HepG2 (cell line): Measurements from ENCODE around the gene VPS37D. TPM values are rescaled to one million over a fixed set of nuclear protein-coding genes. Genes with fewer than 3 reads are reported as not detected.

Experiments used
- CCDC6 ChIP-seq: sonication (generic); formaldehyde crosslinking; IDR thresholded peaks from 2 replicates; pipeline ENCODE4 v1.8.1; 2022; ENCODE audit warnings: mild to moderate bottlenecking, missing genetic modification reagents, moderate library complexity
- HNF4G ChIP-seq, 2 experiments: sonication (generic) in 1 of 2; formaldehyde crosslinking in 1 of 2; IDR thresholded peaks; 2 replicates each; pipeline versions ENCODE4 v1.4.0 to v1.6.1; 2011 to 2020; ENCODE audit warnings: borderline replicate concordance in 2 of 2, low read depth in 2 of 2, mild to moderate bottlenecking in 2 of 2, low read length in 1 of 2, missing genetic modification reagents in 1 of 2, moderate library complexity in 1 of 2
- HNRNPK ChIP-seq: fragments of 200-400 bp; formaldehyde crosslinking; IDR thresholded peaks from 2 replicates; pipeline ENCODE4 v1.6.1; 2018; ENCODE audit warnings: low read length, low read depth, moderate library complexity, mild to moderate bottlenecking; ENCODE audit not compliant: poor library complexity, severe bottlenecking
- JUN ChIP-seq: sonication (generic); formaldehyde crosslinking; IDR thresholded peaks from 2 replicates; pipeline ENCODE4 v1.4.0; 2020; ENCODE audit warnings: mild to moderate bottlenecking, missing genetic modification reagents
- LCORL ChIP-seq, 2 experiments: fragments of 450-650 bp in 1 of 2; sonication (generic) in 1 of 2; formaldehyde crosslinking in 1 of 2; IDR thresholded peaks; 2 replicates each; pipeline versions ENCODE4 v1.5.0 to v1.6.1; 2017 to 2020; ENCODE audit warnings: antibody characterized with exemption in 1 of 2, missing genetic modification reagents in 1 of 2
- MBD4 ChIP-seq: IDR thresholded peaks from 2 replicates; pipeline ENCODE4 v1.6.1; 2012; ENCODE audit warnings: low read length, inconsistent platforms, borderline replicate concordance
- NBN ChIP-seq: fragments of 450-650 bp; conservative IDR thresholded peaks from 2 replicates; pipeline ENCODE4 v1.6.1; 2017
- PCBP1 ChIP-seq: fragments of 200-400 bp; formaldehyde crosslinking; IDR thresholded peaks from 2 replicates; pipeline ENCODE4 v1.6.1; 2017; ENCODE audit warnings: mild to moderate bottlenecking, low read depth, low read length, borderline replicate concordance
- ZNF180 ChIP-seq: sonication (generic); formaldehyde crosslinking; IDR thresholded peaks from 2 replicates; pipeline ENCODE4 v1.4.0; 2020; ENCODE audit warnings: low read depth, missing genetic modification reagents, borderline replicate concordance
- ZNF232 ChIP-seq: sonication (generic); formaldehyde crosslinking; IDR thresholded peaks from 2 replicates; pipeline ENCODE4 v1.4.0; 2020; ENCODE audit warnings: missing genetic modification reagents, borderline replicate concordance
- ZNF589 ChIP-seq: sonication (generic); formaldehyde crosslinking; conservative IDR thresholded peaks from 2 replicates; pipeline ENCODE4 v1.8.0; 2022; ENCODE audit warnings: mild to moderate bottlenecking, moderate library complexity, missing genetic modification reagents
- ZNF777 ChIP-seq: sonication (generic); formaldehyde crosslinking; IDR thresholded peaks from 2 replicates; pipeline ENCODE4 v1.4.0; 2020; ENCODE audit warnings: missing genetic modification reagents
- ZNF792 ChIP-seq: IDR thresholded peaks from 2 replicates; pipeline ENCODE4 v1.6.1; 2016
- polyA plus RNA-seq, 8 experiments: library from polyadenylated mRNA; depleted of rRNA in 3 of 8; stranded (reverse) in 7 of 8; unstranded in 1 of 8; fragments of >200 nt; fragmentation: Illumina TruSeq in 4 of 8; extraction: Trizol in 4 of 8; gene quantifications; 2 replicates each; pipeline versions ENCODE4 v1.2.1 to v1.2.3, GENCODE V29; 2011 to 2016; ENCODE audit warnings: low read depth in 4 of 8, missing spikeins in 1 of 8, mixed read lengths in 1 of 8; ENCODE audit not compliant: insufficient read depth in 1 of 8
- total RNA-seq, 5 experiments: library from RNA; depleted of rRNA; stranded (reverse); fragments of >200 nt; fragmentation: Illumina TruSeq; extraction: Trizol; gene quantifications; 2 replicates each; pipeline ENCODE4 v1.2.3, GENCODE V29; 2016; ENCODE audit warnings: low read depth in 1 of 5
- TF ChIP-seq, protein P1 (sequence below): sonication (generic); formaldehyde crosslinking; IDR thresholded peaks from 2 replicates; pipeline ENCODE4 v1.4.0; 2020; ENCODE audit warnings: missing genetic modification reagents
- TF ChIP-seq, protein P2 (sequence below): sonication (generic); formaldehyde crosslinking; IDR thresholded peaks from 2 replicates; pipeline ENCODE4 v1.5.0; 2020; ENCODE audit warnings: missing genetic modification reagents
- TF ChIP-seq, protein P3 (sequence below): IDR thresholded peaks from 2 replicates; pipeline ENCODE4 v1.6.1; 2016; ENCODE audit warnings: missing compliant biosample characterization, missing genetic modification reagents, borderline replicate concordance
- TF ChIP-seq, protein P4 (sequence below): sonication (generic); formaldehyde crosslinking; IDR thresholded peaks from 2 replicates; pipeline ENCODE4 v1.4.0; 2020; ENCODE audit warnings: missing genetic modification reagents, mild to moderate bottlenecking, borderline replicate concordance
- TF ChIP-seq, protein P5 (sequence below): IDR thresholded peaks from 2 replicates; pipeline ENCODE4 v1.6.1; 2016; ENCODE audit warnings: missing compliant biosample characterization, missing genetic modification reagents, borderline replicate concordance
- TF ChIP-seq, protein P6 (sequence below): sonication (generic); formaldehyde crosslinking; IDR thresholded peaks from 2 replicates; pipeline ENCODE4 v1.5.1; 2020; ENCODE audit warnings: missing genetic modification reagents, mild to moderate bottlenecking, borderline replicate concordance

Gene VPS37D
- total and polyA plus RNA-seq, 2 of the 13 experiments (the other 11 are each of a cell fraction or from before 2014, with no cell fraction given), result 3.8 to 6.3 TPM

DNA sequence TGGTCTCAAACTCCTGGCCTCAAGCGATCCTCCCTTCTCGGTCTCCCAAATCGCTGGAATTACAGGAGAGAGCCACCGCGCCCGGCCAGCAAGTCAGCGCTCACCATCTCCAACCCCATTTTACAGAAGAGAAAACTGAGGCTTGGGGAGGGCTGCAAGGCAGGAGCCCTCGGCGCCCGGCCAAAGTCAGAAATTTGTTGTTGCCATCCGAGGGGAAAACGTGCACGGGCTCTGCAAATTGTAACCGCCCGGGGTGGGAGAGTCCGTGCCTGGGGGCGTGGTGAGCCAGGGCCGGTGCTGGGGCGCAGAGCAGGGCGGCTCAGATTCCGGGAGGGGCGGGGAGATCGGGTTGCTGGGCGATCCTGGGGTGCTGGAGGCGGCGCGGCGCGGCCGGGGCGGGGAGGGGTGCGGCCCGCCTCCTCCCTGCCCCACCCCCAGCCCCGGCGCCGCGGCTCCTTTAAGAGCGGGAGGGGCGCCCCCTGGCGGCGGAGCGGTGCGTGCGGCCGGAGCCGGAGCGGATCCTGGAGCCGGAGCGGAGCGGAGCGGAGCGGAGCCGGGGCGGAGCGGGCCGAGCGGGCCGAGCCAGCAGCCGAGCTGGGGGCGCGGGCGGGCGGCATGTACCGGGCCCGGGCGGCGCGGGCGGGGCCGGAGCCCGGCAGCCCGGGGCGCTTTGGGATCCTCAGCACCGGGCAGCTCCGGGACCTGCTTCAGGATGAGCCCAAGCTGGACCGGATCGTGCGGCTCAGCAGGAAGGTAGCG lies at the start of gene VPS37D (continued):
- TF ChIP-seq, protein P1, sequence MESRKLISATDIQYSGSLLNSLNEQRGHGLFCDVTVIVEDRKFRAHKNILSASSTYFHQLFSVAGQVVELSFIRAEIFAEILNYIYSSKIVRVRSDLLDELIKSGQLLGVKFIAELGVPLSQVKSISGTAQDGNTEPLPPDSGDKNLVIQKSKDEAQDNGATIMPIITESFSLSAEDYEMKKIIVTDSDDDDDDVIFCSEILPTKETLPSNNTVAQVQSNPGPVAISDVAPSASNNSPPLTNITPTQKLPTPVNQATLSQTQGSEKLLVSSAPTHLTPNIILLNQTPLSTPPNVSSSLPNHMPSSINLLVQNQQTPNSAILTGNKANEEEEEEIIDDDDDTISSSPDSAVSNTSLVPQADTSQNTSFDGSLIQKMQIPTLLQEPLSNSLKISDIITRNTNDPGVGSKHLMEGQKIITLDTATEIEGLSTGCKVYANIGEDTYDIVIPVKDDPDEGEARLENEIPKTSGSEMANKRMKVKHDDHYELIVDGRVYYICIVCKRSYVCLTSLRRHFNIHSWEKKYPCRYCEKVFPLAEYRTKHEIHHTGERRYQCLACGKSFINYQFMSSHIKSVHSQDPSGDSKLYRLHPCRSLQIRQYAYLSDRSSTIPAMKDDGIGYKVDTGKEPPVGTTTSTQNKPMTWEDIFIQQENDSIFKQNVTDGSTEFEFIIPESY (CRISPR knock-in tag), result 0 out of 2 replicates have a peak, but pooled peaks have one; percentile 36
- TF ChIP-seq ZNF589 (no peak), LCORL (IDR thresholded peaks at IDR 0.05) (no peak), LCORL (CRISPR knock-in tag; IDR thresholded peaks at IDR 0.05) (peak; percentile 79), ZNF777 (no peak), ZNF180 (CRISPR knock-in tag) (no peak), HNRNPK (no peak), HNF4G (IDR thresholded peaks at IDR 0.05; ENCODE audit: borderline replicate concordance, low read depth, low read length) (peak; percentile 62; the same call in 1 of the 2 replicates), HNF4G (CRISPR knock-in tag; IDR thresholded peaks at IDR 0.05; ENCODE audit: borderline replicate concordance, low read depth) (no peak), ZNF232 (CRISPR knock-in tag) (no peak), PCBP1 (no peak), ZNF792 (CRISPR knock-in tag) (no peak), JUN (no peak), NBN (no peak), MBD4 (no peak), CCDC6 (no peak)
- TF ChIP-seq, protein P2, sequence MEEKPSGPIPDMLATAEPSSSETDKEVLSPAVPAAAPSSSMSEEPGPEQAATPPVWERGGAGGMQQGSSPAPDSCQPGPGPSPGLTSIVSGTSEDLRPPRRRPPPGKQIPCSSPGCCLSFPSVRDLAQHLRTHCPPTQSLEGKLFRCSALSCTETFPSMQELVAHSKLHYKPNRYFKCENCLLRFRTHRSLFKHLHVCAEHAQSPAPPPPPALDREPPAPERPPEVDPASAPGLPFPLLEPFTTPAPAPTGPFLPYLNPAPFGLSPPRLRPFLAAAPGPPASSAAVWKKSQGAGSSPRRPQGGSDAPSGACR, result no peak
- TF ChIP-seq, protein P3, sequence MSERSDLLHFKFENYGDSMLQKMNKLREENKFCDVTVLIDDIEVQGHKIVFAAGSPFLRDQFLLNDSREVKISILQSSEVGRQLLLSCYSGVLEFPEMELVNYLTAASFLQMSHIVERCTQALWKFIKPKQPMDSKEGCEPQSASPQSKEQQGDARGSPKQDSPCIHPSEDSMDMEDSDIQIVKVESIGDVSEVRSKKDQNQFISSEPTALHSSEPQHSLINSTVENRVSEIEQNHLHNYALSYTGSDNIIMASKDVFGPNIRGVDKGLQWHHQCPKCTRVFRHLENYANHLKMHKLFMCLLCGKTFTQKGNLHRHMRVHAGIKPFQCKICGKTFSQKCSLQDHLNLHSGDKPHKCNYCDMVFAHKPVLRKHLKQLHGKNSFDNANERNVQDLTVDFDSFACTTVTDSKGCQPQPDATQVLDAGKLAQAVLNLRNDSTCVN (CRISPR knock-in tag), result no peak
- TF ChIP-seq, protein P4, sequence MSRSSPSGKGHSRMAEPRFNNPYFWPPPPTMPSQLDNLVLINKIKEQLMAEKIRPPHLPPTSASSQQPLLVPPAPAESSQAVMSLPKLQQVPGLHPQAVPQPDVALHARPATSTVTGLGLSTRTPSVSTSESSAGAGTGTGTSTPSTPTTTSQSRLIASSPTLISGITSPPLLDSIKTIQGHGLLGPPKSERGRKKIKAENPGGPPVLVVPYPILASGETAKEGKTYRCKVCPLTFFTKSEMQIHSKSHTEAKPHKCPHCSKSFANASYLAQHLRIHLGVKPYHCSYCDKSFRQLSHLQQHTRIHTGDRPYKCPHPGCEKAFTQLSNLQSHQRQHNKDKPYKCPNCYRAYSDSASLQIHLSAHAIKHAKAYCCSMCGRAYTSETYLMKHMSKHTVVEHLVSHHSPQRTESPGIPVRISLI, result peak; percentile 41; the same call in 1 of the 2 replicates
- TF ChIP-seq, protein P5, sequence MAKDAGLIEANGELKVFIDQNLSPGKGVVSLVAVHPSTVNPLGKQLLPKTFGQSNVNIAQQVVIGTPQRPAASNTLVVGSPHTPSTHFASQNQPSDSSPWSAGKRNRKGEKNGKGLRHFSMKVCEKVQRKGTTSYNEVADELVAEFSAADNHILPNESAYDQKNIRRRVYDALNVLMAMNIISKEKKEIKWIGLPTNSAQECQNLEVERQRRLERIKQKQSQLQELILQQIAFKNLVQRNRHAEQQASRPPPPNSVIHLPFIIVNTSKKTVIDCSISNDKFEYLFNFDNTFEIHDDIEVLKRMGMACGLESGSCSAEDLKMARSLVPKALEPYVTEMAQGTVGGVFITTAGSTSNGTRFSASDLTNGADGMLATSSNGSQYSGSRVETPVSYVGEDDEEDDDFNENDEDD (CRISPR knock-in tag), result no peak
- TF ChIP-seq, protein P6, sequence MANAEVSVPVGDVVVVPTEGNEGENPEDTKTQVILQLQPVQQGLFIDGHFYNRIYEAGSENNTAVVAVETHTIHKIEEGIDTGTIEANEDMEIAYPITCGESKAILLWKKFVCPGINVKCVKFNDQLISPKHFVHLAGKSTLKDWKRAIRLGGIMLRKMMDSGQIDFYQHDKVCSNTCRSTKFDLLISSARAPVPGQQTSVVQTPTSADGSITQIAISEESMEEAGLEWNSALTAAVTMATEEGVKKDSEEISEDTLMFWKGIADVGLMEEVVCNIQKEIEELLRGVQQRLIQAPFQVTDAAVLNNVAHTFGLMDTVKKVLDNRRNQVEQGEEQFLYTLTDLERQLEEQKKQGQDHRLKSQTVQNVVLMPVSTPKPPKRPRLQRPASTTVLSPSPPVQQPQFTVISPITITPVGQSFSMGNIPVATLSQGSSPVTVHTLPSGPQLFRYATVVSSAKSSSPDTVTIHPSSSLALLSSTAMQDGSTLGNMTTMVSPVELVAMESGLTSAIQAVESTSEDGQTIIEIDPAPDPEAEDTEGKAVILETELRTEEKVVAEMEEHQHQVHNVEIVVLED (CRISPR knock-in tag), result no peak
